Activated T-helper 1 cell treated with Interleukin-2 at 50 U/mL for 16 hours (primary cell): ENCODE results near the gene CD1C.
"Not testable (repeated sequence)": the region's sequence is repeated elsewhere in the genome, so short reads cannot be mapped to it uniquely, and the experiment has no call there.

Experiments used
- DNase-seq: peaks from one replicate; pipeline ENCODE4 v3.0.0-alpha.2; 2020; ENCODE audit warnings: low read depth

The CD1C gene

DNA sequence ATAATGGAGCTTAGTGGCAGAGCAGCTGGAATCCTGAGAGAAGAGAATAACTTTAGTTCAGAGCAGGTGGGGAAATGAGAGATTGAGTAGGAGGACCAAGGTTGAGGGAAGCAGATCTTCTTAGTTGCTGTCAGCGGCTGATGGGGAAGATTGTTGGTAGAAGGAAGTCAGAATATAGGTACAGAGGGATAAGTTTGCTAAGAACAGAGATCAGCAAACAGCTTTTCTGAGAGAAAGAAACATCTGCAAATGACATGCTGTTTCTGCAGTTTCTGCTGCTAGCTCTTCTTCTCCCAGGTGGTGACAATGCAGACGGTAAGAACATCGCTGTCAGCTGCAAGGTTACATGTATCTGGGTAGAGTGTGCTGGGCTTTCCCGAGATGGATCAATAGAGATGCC is at the start of gene CD1C:
Gene CD1C (plus strand): TSS at position 113 of the 400 bp plus-strand sequence. CDS start 142 bp downstream, at position 255.
- no peak for DNase-seq

DNA sequence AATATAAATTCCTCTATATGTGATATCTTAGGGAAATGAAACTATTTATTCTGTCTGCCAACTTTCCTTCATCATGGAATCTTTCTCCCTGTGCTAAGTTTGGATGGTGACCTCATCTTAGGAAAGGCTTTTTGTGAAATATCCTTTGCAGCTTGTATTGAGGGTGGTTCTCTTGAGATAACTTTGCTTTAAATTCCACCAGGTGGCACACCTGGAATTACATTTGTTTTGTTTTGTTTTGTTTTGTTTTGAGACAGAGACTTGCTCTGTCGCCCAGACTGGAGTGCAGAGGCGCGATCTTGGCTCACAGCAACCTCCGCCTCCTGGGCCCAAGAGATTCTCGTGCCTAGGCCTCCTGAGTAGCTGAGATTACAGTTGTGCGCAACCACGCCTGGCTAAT is 43.1 kb upstream of the CD1C start:
- no peak for DNase-seq

DNA sequence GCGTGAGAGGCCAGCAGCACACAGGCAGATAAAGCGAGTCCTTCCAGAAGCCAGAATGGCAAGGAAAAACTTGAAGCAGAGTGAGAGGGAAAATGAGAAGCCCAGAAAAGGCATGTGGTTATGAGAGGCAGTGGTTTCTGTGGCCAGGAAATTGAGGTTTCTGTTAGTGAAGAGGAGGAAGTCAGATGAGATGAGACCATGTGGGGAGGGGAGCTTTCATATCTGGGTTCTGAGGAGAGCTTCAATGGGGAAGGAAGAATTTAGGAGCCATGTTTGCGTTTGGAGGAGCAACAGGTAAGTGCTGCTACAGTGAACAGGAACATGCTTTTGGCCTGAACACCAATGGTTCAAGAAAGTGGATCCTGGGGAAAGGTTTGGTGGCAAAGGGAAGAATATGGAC is 41.6 kb upstream of the CD1C start:
- no peak for DNase-seq

GRCh38 chr1:158248771-158249170 is 41.0 kb upstream of the CD1C start:
- no peak for DNase-seq

GRCh38 chr1:158249646-158250045 is 40.1 kb upstream of the CD1C start:
- DNase-seq: no peak

GRCh38 chr1:158251163-158251562 is 38.6 kb upstream of the CD1C start:
- DNase-seq: no peak

DNA sequence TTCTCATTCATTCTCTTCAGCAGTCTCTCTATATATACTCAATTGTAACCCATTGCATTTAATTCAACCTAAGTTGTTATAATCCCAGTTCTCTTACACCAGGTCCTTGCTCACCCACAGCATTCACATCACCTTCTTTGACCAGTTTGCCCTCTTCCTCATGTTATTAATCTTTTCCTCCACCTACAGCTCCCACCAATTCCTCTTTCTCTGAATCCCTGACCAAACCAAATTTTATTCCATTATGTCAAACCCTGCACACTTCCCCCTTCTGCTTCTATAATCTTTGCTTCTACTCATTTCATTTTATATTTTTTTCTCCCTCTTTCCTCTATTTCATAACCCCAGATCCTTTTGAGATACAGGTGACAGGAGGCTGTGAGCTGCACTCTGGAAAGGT is 34.1 kb upstream of the CD1C start:
- DNase-seq: no peak

DNA sequence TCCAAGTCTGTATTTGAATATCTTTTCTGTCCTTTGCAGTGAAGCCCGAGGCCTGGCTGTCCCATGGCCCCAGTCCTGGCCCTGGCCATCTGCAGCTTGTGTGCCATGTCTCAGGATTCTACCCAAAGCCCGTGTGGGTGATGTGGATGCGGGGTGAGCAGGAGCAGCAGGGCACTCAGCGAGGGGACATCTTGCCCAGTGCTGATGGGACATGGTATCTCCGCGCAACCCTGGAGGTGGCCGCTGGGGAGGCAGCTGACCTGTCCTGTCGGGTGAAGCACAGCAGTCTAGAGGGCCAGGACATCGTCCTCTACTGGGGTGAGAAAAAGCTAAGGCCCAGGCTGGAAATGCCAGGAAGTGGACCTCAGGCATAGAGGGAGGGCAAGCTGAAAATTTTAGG is 33.0 kb upstream of the CD1C start:
- not testable (repeated sequence) for DNase-seq

DNA sequence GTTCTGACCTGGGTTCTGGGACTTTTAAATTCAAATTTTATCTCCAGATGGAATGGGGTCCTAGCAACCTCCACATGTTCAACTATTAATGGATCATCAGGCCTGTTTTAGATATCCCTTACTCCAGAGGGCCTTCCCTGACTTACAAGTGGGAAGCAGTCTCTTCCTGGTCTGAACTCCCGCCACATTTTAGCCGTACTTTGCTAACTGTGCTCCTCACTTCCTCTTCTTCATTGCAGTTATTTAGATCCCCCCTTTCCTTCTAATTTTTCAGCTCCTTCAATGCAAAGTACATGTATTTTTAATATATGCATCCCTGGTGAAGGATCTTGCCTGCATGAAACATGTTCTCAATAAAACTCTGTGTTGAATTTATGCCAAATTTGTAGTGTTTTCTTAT is 31.8 kb upstream of the CD1C start:
- DNase-seq: no peak

DNA sequence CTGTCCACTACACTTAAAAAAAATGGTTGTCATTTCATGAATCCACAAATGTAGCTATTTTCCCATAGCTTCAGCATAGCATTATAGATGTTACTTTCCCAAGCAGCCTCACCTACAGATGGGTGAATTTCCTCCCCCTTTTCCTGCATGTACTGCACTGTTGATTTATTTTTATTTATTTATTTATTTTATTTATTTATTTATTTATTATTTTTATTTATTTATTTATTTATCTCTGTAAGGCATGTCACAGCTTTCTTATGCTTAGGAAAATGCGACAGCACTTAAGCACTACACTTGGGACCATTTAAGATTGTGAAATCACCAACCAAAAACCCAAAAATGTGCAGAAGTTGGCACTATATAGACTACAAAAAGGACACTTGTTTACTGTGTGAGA is 30.6 kb upstream of the CD1C start:
- DNase-seq: no peak

DNA sequence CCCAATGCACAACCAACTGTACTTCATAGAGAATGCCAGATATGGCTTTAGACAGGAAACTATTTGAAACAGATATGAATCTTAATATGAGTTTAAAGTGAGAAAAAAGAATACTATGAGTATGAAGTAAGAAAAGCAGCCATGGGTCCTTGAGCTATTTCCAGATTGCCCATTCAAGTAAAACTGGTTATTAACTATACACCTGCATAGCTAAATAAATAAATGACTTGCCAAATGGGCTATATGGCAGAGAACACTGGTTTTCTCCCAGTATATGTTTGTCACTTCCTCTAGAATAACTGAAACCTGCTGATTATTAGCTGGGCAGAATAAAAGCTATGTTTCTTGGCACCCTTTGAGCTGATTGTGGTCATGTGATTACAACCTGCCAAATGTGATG is 17.0 kb upstream of the CD1C start:
- DNase-seq: no peak

GRCh38 chr1:158274797-158275196 is 14.9 kb upstream of the CD1C start:
- DNase-seq: no peak

DNA sequence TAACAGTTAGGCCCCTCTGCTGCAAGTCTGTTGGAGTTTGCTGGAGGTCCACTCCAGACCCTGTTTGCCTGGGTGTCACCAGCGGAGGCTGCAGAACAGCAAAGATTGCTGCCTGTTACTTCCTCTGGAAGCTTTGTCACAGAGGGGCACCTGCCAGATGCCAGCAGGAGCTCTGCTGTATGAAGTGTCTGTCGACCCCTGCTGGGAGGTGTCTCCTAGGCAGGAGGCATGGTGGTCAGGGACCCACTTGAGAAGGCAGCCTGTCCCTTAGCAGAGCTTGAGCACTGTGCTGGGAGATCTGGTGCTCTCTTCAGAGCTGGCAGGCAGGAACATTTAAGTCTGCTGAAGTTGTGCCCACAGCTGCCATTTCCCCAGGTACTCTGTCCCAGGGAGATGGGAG is 7.3 kb upstream of the CD1C start:
- DNase-seq: not testable (repeated sequence)

GRCh38 chr1:158283965-158284364 is 5.8 kb upstream of the CD1C start:
- no peak for DNase-seq

- no peak for DNase-seq
Measured at GRCh38 chr1:158285756-158286241, 3.9 kb upstream of the CD1C start.

GRCh38 chr1:158286487-158286886 is 3.2 kb upstream of the CD1C start:
- no peak for DNase-seq

- DNase-seq: no peak
Measured at GRCh38 chr1:158286941-158287346, 2.8 kb upstream of the CD1C start.

- DNase-seq: no peak
Measured at GRCh38 chr1:158290321-158290844, 660 bp downstream of the CD1C start.

DNA sequence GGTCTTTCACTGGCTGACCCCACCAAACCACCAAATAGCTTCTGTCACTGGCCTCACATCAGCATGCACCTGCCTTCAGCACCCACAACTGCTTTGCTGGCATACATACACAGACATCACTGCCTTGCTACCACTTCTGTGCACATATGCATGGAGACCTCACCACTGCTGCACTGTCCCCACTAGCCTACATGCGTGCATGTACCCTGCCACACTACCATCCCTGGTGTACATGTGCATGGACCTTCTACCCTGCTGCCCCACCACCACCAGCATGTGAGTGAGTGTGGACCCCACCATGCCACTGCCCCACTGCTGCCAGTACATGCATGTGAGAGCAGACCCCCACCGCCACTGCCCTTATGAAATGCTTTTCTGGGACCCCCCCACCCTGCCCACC is 6.1 kb downstream of the CD1C start:
- DNase-seq: no peak

GRCh38 chr1:158310623-158311022 is 20.9 kb downstream of the CD1C start:
- DNase-seq: no peak

DNA sequence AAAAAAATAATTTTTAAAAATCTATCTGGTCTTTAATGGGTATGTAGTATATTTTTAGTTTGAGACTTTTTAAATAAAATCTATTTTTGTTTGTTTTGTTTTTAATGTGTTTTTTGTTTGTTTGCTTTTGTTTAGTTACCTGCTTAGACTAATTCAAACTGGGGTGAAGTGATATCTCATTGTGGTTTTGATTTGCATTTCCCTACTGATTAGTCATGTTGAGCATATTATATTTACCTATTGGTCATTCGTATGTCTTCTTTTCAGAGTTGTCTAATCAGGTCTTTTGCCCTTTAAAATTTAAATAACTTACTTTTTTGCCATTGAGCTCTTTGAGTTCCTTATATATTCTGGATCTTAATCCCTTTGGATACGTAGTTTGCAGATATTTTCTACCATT is 21.3 kb downstream of the CD1C start:
- DNase-seq: no peak

DNA sequence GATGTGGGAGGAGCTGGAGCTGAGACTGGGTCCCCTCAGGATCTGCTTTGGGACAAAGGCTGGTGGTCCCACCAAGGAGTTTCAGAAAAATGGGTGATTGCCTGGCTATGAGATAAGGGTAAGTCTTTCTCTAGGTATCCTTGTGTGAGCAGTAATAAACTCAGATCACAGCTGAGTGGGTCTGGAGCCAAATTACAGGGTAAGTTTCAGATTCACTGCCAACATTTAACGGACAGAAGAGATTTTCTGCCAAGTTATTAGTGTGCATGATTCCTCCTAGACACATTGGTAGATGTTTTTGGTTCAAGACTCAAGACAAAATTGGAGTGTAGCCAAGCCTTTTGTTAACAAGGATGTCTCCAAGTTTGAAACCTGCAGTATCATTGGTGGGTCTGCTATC is 34.1 kb downstream of the CD1C start:
- DNase-seq: no peak

DNA sequence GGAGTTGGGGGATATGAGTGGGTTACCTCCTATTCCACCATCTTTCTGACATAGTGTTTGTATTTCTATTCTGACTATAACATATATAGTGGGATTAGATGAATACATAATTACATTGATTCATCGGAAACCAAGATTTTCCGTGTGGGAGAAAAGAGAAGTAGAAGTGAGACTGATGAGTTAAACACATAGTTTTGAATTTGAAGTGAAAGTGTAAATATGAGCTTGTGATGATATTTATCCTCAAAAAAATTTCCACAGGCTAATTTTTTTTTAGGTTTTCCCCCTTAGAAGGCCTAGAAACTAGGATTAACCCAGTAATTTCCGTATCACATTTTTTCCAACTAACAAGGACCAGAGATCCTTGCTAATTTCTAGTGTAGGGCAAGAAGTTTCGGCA is 34.7 kb downstream of the CD1C start:
- DNase-seq: no peak

DNA sequence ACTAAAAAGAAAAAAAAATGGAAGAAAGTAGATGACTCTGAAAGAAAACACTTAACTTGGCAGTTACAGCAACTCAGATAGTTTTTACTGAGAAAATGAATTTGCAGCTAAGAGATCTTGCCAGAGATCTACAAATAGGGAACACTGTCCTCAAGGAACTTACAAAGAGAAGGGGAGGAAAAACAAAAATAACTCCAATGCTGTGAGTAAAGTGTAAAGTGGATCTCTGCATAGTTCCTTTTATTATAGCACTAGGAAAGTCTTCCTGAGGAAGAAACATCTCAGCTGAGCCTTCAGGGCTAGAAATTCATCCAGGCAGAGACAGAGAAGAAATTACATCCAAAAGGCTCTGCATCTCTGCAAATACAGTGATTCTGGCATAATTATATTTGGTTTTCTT is 37.8 kb downstream of the CD1C start:
- DNase-seq: no peak

DNA sequence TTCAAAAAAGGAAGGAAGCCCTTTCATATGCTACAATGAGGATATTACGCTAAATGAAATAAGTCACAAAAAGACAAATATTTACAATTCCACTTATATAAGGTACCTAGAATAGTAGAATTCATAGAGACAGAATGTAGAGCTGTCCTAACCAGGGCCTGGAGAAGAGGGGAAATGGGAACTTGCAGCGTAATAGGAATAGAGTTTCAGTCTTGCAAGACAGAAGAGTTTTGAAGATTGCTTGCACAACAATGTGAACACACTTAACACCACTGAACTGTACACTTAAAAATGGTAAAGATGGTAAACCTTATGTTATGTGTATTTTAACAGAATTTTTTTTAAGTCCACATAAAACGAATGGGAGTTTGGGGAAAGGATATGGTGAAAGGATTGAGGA is 38.7 kb downstream of the CD1C start:
- DNase-seq: no peak
